Esophagus squamous epithelium (tissue), 4 donors: ENCODE measurements around the gene ZNF766.

Experiments used
- CTCF ChIP-seq, 6 experiments: fragments of 450-650 bp in 4 of 6; fragments of 200-600 bp in 2 of 6; sonication (generic) in 2 of 6; IDR thresholded peaks; one replicate each; pipeline ENCODE4 v1.5.1; 2016 to 2019; ENCODE audit warnings: antibody characterized with exemption in 6 of 6, mild to moderate bottlenecking in 4 of 6, moderate library complexity in 4 of 6
- POLR2A ChIP-seq, 4 donors: fragments of 450-650 bp; IDR thresholded peaks; one replicate each; pipeline ENCODE4 v1.6.1; 2017; ENCODE audit warnings: antibody characterized with exemption in 4 of 4, mild to moderate bottlenecking in 4 of 4, moderate library complexity in 3 of 4

GRCh38 chr19:52227196-52227940, 42.0 kb upstream of the ZNF766 start:
- TF ChIP-seq CTCF (IDR thresholded peaks at IDR 0.05) (no peak), POLR2A (IDR thresholded peaks at IDR 0.05) (no peak)
